SK-N-SH (cell line): ENCODE results near the gene IGSF9. TPM values are rescaled to one million over a fixed set of nuclear protein-coding genes. Genes with fewer than 3 reads are reported as not detected.

Source experiments
- CTCF ChIA-PET: fragments of 300-600, 350-600 bp; formaldehyde crosslinking; extraction: SDS; loops from one replicate; lab custom pipeline; 2021; lab: Yijun Ruan, JAX
- POLR2A ChIA-PET: fragments of 350-600 bp; sonication (Branson Sonifier 250); formaldehyde crosslinking; extraction: SDS; loops from one replicate; lab custom pipeline; 2020; ENCODE audit warnings: antibody characterized with exemption, inconsistent platforms; lab: Yijun Ruan, JAX
- DNase-seq: peaks from one replicate; pipeline ENCODE4 v3.0.0; 2012
- H2AFZ ChIP-seq: fragments of 200-600 bp; sonication (generic); 2 replicates; pipeline ENCODE4 v1.8.1; 2016; ENCODE audit warnings: antibody characterized with exemption, mild to moderate bottlenecking, low read depth
- H3F3A ChIP-seq: fragments of 200-600 bp; sonication (generic); replicated peaks from 2 replicates; pipeline ENCODE3; 2016; ENCODE audit warnings: antibody characterized with exemption, mild to moderate bottlenecking; ENCODE audit not compliant: insufficient read depth
- H3K27ac ChIP-seq, 2 experiments: fragments of 200-500 bp in 1 of 2; fragments of 200-600 bp in 1 of 2; sonication (Bioruptor generic) in 1 of 2; sonication (generic), shearing (Covaris generic) in 1 of 2; 2 replicates each; pipeline versions ENCODE4 v1.5.1 to v1.6.1; 2014 to 2016; ENCODE audit warnings: low read depth in 2 of 2, inconsistent platforms in 1 of 2, low read length in 1 of 2, mild to moderate bottlenecking in 1 of 2, mixed read lengths in 1 of 2
- H3K27me3 ChIP-seq: fragments of 200-600 bp; sonication (generic), shearing (Covaris generic); 2 replicates; pipeline ENCODE4 v1.6.1; 2016; ENCODE audit warnings: mixed run types; ENCODE audit not compliant: insufficient read depth
- H3K36me3 ChIP-seq, 2 experiments: fragments of 200-500 bp in 1 of 2; fragments of 200-600 bp in 1 of 2; sonication (Bioruptor generic) in 1 of 2; sonication (generic) in 1 of 2; replicated peaks in 1 of 2; 2 replicates each; pipeline versions ENCODE3 to v1.5.1; 2014 to 2016; ENCODE audit warnings: low read length in 1 of 2, mild to moderate bottlenecking in 1 of 2; ENCODE audit not compliant: insufficient read depth in 2 of 2, control insufficient read depth in 1 of 2
- H3K4me1 ChIP-seq, 2 experiments: fragments of 200-500 bp in 1 of 2; fragments of 200-600 bp in 1 of 2; sonication (Bioruptor generic) in 1 of 2; sonication (generic), shearing (Covaris generic) in 1 of 2; 2 replicates each; pipeline versions ENCODE4 v1.5.1 to v1.6.1; 2014 to 2016; ENCODE audit warnings: low read depth in 1 of 2, low read length in 1 of 2, mixed run types in 1 of 2; ENCODE audit not compliant: insufficient read depth in 2 of 2, control insufficient read depth in 1 of 2
- H3K4me2 ChIP-seq: fragments of 200-600 bp; sonication (generic), shearing (Covaris generic); 2 replicates; pipeline ENCODE4 v1.6.1; 2017; ENCODE audit warnings: mixed run types
- H3K4me3 ChIP-seq, 2 experiments: fragments of 200-500 bp in 1 of 2; fragments of 200-600 bp in 1 of 2; sonication (Bioruptor generic) in 1 of 2; sonication (generic), shearing (Covaris generic) in 1 of 2; 2 replicates each; pipeline versions ENCODE4 v1.5.1 to v1.8.1; 2014 to 2016; ENCODE audit warnings: low read depth in 2 of 2, inconsistent platforms in 1 of 2, low read length in 1 of 2, mild to moderate bottlenecking in 1 of 2, mixed read lengths in 1 of 2, moderate library complexity in 1 of 2
- H3K79me2 ChIP-seq: fragments of 200-600 bp; sonication (generic); 2 replicates; pipeline ENCODE4 v1.8.1; 2017; ENCODE audit warnings: mild to moderate bottlenecking; ENCODE audit not compliant: insufficient read depth
- H3K9ac ChIP-seq: fragments of 200-600 bp; sonication (generic); 2 replicates; pipeline ENCODE4 v1.6.1; 2017; ENCODE audit warnings: mixed run types
- H3K9me2 ChIP-seq: fragments of 200-600 bp; sonication (generic); 2 replicates; pipeline ENCODE4 v1.6.1; 2017; ENCODE audit warnings: mixed run types
- H3K9me3 ChIP-seq: fragments of 200-600 bp; sonication (generic); 2 replicates; pipeline ENCODE4 v1.6.1; 2017; ENCODE audit warnings: mixed run types, mild to moderate bottlenecking, moderate library complexity
- H4K20me1 ChIP-seq: fragments of 200-600 bp; sonication (generic); 2 replicates; pipeline ENCODE4 v1.6.1; 2017; ENCODE audit warnings: mild to moderate bottlenecking, mixed run types; ENCODE audit not compliant: insufficient read depth
- CHD2 ChIP-seq: fragments of 150-350 bp; IDR thresholded peaks from 2 replicates; pipeline ENCODE4 v1.6.1; 2018; ENCODE audit warnings: low read length; ENCODE audit not compliant: partially characterized antibody
- CTCF ChIP-seq: fragments of 200-600 bp; sonication (generic); IDR thresholded peaks from 2 replicates; pipeline ENCODE4 v1.6.1; 2017; ENCODE audit warnings: antibody characterized with exemption, mild to moderate bottlenecking, moderate library complexity
- EP300 ChIP-seq, 2 experiments: IDR thresholded peaks; 2 replicates each; pipeline versions ENCODE4 v1.4.0 to v1.6.1; 2012; ENCODE audit warnings: borderline replicate concordance in 1 of 2, low read depth in 1 of 2, low read length in 1 of 2
- FOXJ3 ChIP-seq: sonication (generic); formaldehyde crosslinking; IDR thresholded peaks from 2 replicates; pipeline ENCODE4 v1.5.1; 2020; ENCODE audit warnings: mild to moderate bottlenecking, missing genetic modification reagents
- FOXM1 ChIP-seq: IDR thresholded peaks from 2 replicates; pipeline ENCODE4 v1.4.0; 2012; ENCODE audit warnings: low read depth, mild to moderate bottlenecking
- GABPA ChIP-seq: IDR thresholded peaks from 2 replicates; pipeline ENCODE4 v1.4.0; 2012; ENCODE audit warnings: low read depth, mild to moderate bottlenecking
- GATA2 ChIP-seq: sonication (generic); formaldehyde crosslinking; IDR thresholded peaks from 2 replicates; pipeline ENCODE4 v1.5.0; 2020; ENCODE audit warnings: mild to moderate bottlenecking, missing genetic modification reagents
- IRF3 ChIP-seq: fragments of 150-350 bp; IDR thresholded peaks from 2 replicates; pipeline ENCODE4 v1.6.1; 2016; ENCODE audit warnings: mild to moderate bottlenecking, low read depth, low read length
- JUND ChIP-seq: IDR thresholded peaks from 2 replicates; pipeline ENCODE4 v1.4.0; 2012
- MAX ChIP-seq: IDR thresholded peaks from 2 replicates; pipeline ENCODE4 v1.4.0; 2012; ENCODE audit warnings: low read depth
- MEF2A ChIP-seq: IDR thresholded peaks from 2 replicates; pipeline ENCODE4 v1.4.0; 2012; ENCODE audit warnings: low read depth, borderline replicate concordance
- NFIC ChIP-seq: IDR thresholded peaks from 2 replicates; pipeline ENCODE4 v1.4.0; 2012; ENCODE audit warnings: borderline replicate concordance
- NRF1 ChIP-seq: IDR thresholded peaks from 2 replicates; pipeline ENCODE4 v1.6.1; 2012; ENCODE audit warnings: low read depth, mild to moderate bottlenecking, low read length
- RAD21 ChIP-seq: IDR thresholded peaks from 2 replicates; pipeline ENCODE4 v1.6.1; 2012; ENCODE audit warnings: mild to moderate bottlenecking, low read length
- RCOR1 ChIP-seq: fragments of 150-350 bp; IDR thresholded peaks from 2 replicates; pipeline ENCODE4 v1.6.1; 2017; ENCODE audit warnings: antibody characterized with exemption, low read length
- RFX5 ChIP-seq: IDR thresholded peaks from 2 replicates; pipeline ENCODE4 v1.6.1; 2012; ENCODE audit warnings: mild to moderate bottlenecking, improper control_type of control experiment, low read length
- RXRA ChIP-seq: IDR thresholded peaks from 2 replicates; pipeline ENCODE4 v1.4.0; 2012; ENCODE audit warnings: low read depth, mild to moderate bottlenecking, borderline replicate concordance
- SMC3 ChIP-seq: IDR thresholded peaks from 2 replicates; pipeline ENCODE4 v1.6.1; 2012; ENCODE audit warnings: low read depth, low read length, improper control_type of control experiment
- TCF12 ChIP-seq: IDR thresholded peaks from 2 replicates; pipeline ENCODE4 v1.4.0; 2012
- USF1 ChIP-seq: IDR thresholded peaks from 2 replicates; pipeline ENCODE4 v1.4.0; 2012; ENCODE audit warnings: low read depth, borderline replicate concordance
- ZBTB33 ChIP-seq: IDR thresholded peaks from 2 replicates; pipeline ENCODE4 v1.4.0; 2012; ENCODE audit warnings: low read depth, borderline replicate concordance
- WGBS: methylation state at CpG from one replicate; pipeline ENCODE4 v1.1.6; 2017; ENCODE audit warnings: low lambda C conversion rate; 5-methylcytosine and 5-hydroxymethylcytosine counted together
- polyA plus RNA-seq, 3 experiments: library from polyadenylated mRNA; depleted of rRNA; stranded (reverse); fragments of >200 nt; gene quantifications; 2 replicates each; pipeline ENCODE4 v1.2.3, GENCODE V29; 2012

IGSF9 gene
- polyA plus RNA-seq, 1 of the 3 experiments (the other 2 are of a cell fraction), result 2.4 TPM

- TF ChIP-seq MEF2A (peak; percentile 46; the same call in 1 of the 2 replicates), JUND (peak; percentile 88), TCF12 (peak; percentile 69), EP300 (IDR thresholded peaks at IDR 0.05; ENCODE audit: borderline replicate concordance in 1 of 2, low read depth in 1 of 2, low read length in 1 of 2) (peak in 1 of 2 experiments; percentile 88; a peak in 2 of 4 replicates), FOXM1 (peak; percentile 87), CHD2 (no peak), USF1 (no peak), RXRA (peak; percentile 82), CTCF (peak; percentile 29; the same call in 1 of the 2 replicates), FOXJ3 (CRISPR knock-in tag) (no peak), GABPA (no peak)
Measured at GRCh38 chr1:159924025-159924790, 21.2 kb downstream of the IGSF9 start (continued).

- H3K27me3 ChIP-seq, result no peaks in the 10 kb centered on the region
- H3F3A ChIP-seq, result peaks cover 21% of the 10 kb centered on the region
- WGBS, result 50% methylated on average over 19 of the region's 20 CpGs
- ChIA-PET POLR2A (interaction anchor here (0.6 to 1.1 kb wide), 2 partner anchors 9 to 22 kb away, joined by 3 read pairs; partner anchors contain the start of gene IGSF9), CTCF (interaction anchor here (0.7 to 22.3 kb wide), 11 partner anchors 11 to 141 kb away, joined by 3 to 460 read pairs (median 5); no protein-coding TSS in a partner anchor)
- H3K79me2 ChIP-seq, result peaks cover 79% of the 10 kb centered on the region
- no peaks in the 10 kb centered on the region for H3K9me2 ChIP-seq
- peak overlapping the region; percentile 73 to 97 for H3K27ac ChIP-seq
- H2AFZ ChIP-seq, result no peak overlapping the region
- H3K36me3 ChIP-seq, result peaks cover 23 to 24% of the 10 kb centered on the region in 2 experiments
- peaks cover 29 to 35% of the 10 kb centered on the region in 2 experiments; a peak in 3 of 4 replicates for H3K4me1 ChIP-seq
- H3K9ac ChIP-seq, result peak overlapping the region; percentile 100
- H3K9me3 ChIP-seq, result no peaks in the 10 kb centered on the region
- H3K4me2 ChIP-seq, result peak overlapping the region; percentile 93
- H3K4me3 ChIP-seq, result peak overlapping the region; percentile 91 to 97
- H4K20me1 ChIP-seq, result peaks cover 51% of the 10 kb centered on the region
- no peak for DNase-seq
- TF ChIP-seq NRF1 (no peak), GABPA (no peak), IRF3 (no peak), RFX5 (no peak), CHD2 (no peak), NFIC (no peak), SMC3 (no peak), RXRA (no peak), RAD21 (no peak), USF1 (no peak), ZBTB33 (no peak), GATA2 (CRISPR knock-in tag) (no peak), FOXM1 (no peak), RCOR1 (no peak), MAX (no peak)
Measured at GRCh38 chr1:159923203-159924024, 22.0 kb downstream of the IGSF9 start.
